Mesenchymal stem cell (in vitro differentiated cells and primary cell): ENCODE data around the gene HABP4.

Source experiments
- DNase-seq: peaks from one replicate; pipeline ENCODE4 v3.0.0-alpha.2; 2013
- H2AFZ ChIP-seq: one replicate; pipeline ENCODE4 v1.6.1; 2013; ENCODE audit warnings: low read depth, mild to moderate bottlenecking, control low read depth, inconsistent platforms, low read length, moderate library complexity
- H2AK5ac ChIP-seq: 2 replicates; pipeline ENCODE4 v1.6.1; 2013; ENCODE audit warnings: low read length, moderate library complexity, mild to moderate bottlenecking, inconsistent platforms; ENCODE audit not compliant: severe bottlenecking
- H2BK120ac ChIP-seq: one replicate; pipeline ENCODE4 v1.6.1; 2013; ENCODE audit warnings: low read depth, mild to moderate bottlenecking, inconsistent platforms, low read length, moderate library complexity
- H2BK12ac ChIP-seq, 2 experiments: one replicate each; pipeline ENCODE4 v1.6.1; 2013; ENCODE audit warnings: inconsistent platforms in 2 of 2, low read length in 2 of 2, mild to moderate bottlenecking in 2 of 2, moderate library complexity in 2 of 2, control low read depth in 1 of 2
- H2BK15ac ChIP-seq: one replicate; pipeline ENCODE4 v1.6.1; 2013; ENCODE audit warnings: mild to moderate bottlenecking, low read depth, inconsistent platforms; ENCODE audit not compliant: poor library complexity, severe bottlenecking
- H2BK5ac ChIP-seq: 2 replicates; pipeline ENCODE4 v1.6.1; 2013; ENCODE audit warnings: low read depth, mild to moderate bottlenecking, low read length, control low read depth, inconsistent platforms; ENCODE audit not compliant: poor library complexity, severe bottlenecking
- H3K14ac ChIP-seq, 2 experiments: one replicate each; pipeline ENCODE4 v1.6.1; 2013; ENCODE audit warnings: inconsistent platforms in 2 of 2, low read length in 2 of 2, control low read depth in 1 of 2, mild to moderate bottlenecking in 1 of 2, moderate library complexity in 1 of 2
- H3K18ac ChIP-seq, 2 experiments: one replicate each; pipeline ENCODE4 v1.6.1; 2013; ENCODE audit warnings: inconsistent platforms in 2 of 2, low read length in 2 of 2, control low read depth in 1 of 2, low read depth in 1 of 2, mild to moderate bottlenecking in 1 of 2
- H3K23ac ChIP-seq, 2 experiments: one replicate each; pipeline ENCODE4 v1.6.1; 2013; ENCODE audit warnings: inconsistent platforms in 2 of 2, low read length in 2 of 2, mild to moderate bottlenecking in 2 of 2, moderate library complexity in 2 of 2, control low read depth in 1 of 2
- H3K27ac ChIP-seq: 2 replicates; pipeline ENCODE4 v1.5.1; 2013; ENCODE audit warnings: mild to moderate bottlenecking, moderate library complexity, low read length, control low read depth, inconsistent platforms; ENCODE audit not compliant: poor library complexity, severe bottlenecking
- H3K27me3 ChIP-seq, 2 experiments: 2 replicates each; pipeline versions ENCODE4 v1.6.1 to v1.7.0; 2013; ENCODE audit warnings: low read length in 2 of 2, mild to moderate bottlenecking in 2 of 2, moderate library complexity in 2 of 2, control low read depth in 1 of 2, inconsistent platforms in 1 of 2; ENCODE audit not compliant: control insufficient read depth in 1 of 2, insufficient read depth in 1 of 2
- H3K36me3 ChIP-seq, 2 experiments: 2 replicates each; pipeline versions ENCODE4 v1.6.1 to v1.7.0; 2013; ENCODE audit warnings: low read length in 2 of 2, control low read depth in 1 of 2, inconsistent platforms in 1 of 2, low read depth in 1 of 2, mild to moderate bottlenecking in 1 of 2; ENCODE audit not compliant: insufficient read depth in 2 of 2, control insufficient read depth in 1 of 2
- H3K4ac ChIP-seq, 2 experiments: one replicate each; pipeline ENCODE4 v1.6.1; 2013; ENCODE audit warnings: inconsistent platforms in 2 of 2, low read length in 2 of 2, mild to moderate bottlenecking in 2 of 2, moderate library complexity in 2 of 2, control low read depth in 1 of 2, low read depth in 1 of 2
- H3K4me1 ChIP-seq: 2 replicates; pipeline ENCODE4 v1.6.1; 2013; ENCODE audit warnings: low read depth, low read length, control low read depth; ENCODE audit not compliant: control insufficient read depth, insufficient read depth
- H3K4me2 ChIP-seq: 2 replicates; pipeline ENCODE4 v1.6.1; 2013; ENCODE audit warnings: low read length, mild to moderate bottlenecking, inconsistent platforms; ENCODE audit not compliant: poor library complexity, severe bottlenecking
- H3K4me3 ChIP-seq, 2 experiments: 2 replicates each; pipeline versions ENCODE4 v1.5.1 to v1.7.0; 2013; ENCODE audit warnings: low read length in 2 of 2, mild to moderate bottlenecking in 2 of 2, control low read depth in 1 of 2, low read depth in 1 of 2; ENCODE audit not compliant: insufficient read depth in 1 of 2
- H3K79me1 ChIP-seq: replicated peaks from 2 replicates; pipeline ENCODE4 v1.6.1; 2013; ENCODE audit warnings: mild to moderate bottlenecking, control low read depth, low read length, inconsistent platforms; ENCODE audit not compliant: poor library complexity, severe bottlenecking
- H3K9ac ChIP-seq: 2 replicates; pipeline ENCODE4 v1.7.0; 2013; ENCODE audit warnings: mild to moderate bottlenecking, low read length, moderate library complexity
- H3K9me3 ChIP-seq: 2 replicates; pipeline ENCODE4 v1.7.0; 2013; ENCODE audit warnings: mild to moderate bottlenecking, low read length; ENCODE audit not compliant: control insufficient read depth
- H4K8ac ChIP-seq: one replicate; pipeline ENCODE4 v1.6.1; 2013; ENCODE audit warnings: inconsistent platforms, mild to moderate bottlenecking, low read length, moderate library complexity
- H4K91ac ChIP-seq: one replicate; pipeline ENCODE4 v1.6.1; 2013; ENCODE audit warnings: mild to moderate bottlenecking, low read length, inconsistent platforms
- WGBS: methylation state at CpG from one replicate; pipeline ENCODE4 v1.1.7; 2013; ENCODE audit warnings: mixed read lengths; 5-methylcytosine and 5-hydroxymethylcytosine counted together

Gene HABP4

DNA sequence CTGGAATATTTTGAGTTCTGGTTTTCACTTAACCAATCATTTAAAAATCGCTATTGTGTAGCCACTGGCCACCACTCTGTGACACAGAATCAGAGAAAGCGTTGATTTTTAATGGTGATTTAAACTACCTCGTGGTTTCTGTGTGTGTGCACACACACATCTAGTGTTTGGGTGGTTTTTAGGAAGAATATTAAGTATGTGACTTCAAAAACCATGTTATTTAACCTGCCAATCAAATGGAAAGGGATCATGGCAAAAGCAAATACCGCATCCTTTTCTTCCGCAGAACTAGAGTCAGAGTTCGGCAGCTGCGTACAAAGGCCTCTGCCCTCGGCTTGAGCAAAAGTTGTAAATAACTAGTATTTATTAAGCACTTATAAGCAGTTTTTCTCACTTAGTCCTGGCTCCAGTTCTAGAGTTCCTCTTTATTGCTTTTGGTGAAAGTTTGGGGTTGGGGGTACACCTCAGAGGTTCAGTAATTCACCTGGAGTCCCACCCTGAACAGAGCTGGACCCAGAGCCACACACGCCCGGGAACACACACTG is 40.6 kb downstream of the HABP4 start:
- H3K9me3 ChIP-seq, result no peaks in the 10 kb centered on the region
- no peak overlapping the region for H2AFZ ChIP-seq
- no peak overlapping the region for H3K27ac ChIP-seq
- H2BK12ac ChIP-seq, result no peak overlapping the region
- H3K4me3 ChIP-seq, result no peak overlapping the region
- no peak overlapping the region for H2BK15ac ChIP-seq
- no peak overlapping the region for H2BK120ac ChIP-seq
- WGBS, result 94% methylated on average over 7 of the region's 10 CpGs
- H3K14ac ChIP-seq, result no peak overlapping the region
- peaks cover 10% of the 10 kb centered on the region for H3K4me1 ChIP-seq
- no peak overlapping the region for H3K4me2 ChIP-seq
- no peak for DNase-seq
- peak overlapping the region; percentile 53 for H2BK5ac ChIP-seq
- H2AK5ac ChIP-seq, result no peak overlapping the region
- peaks cover 60 to 66% of the 10 kb centered on the region in 2 experiments for H3K36me3 ChIP-seq
- H3K27me3 ChIP-seq, result no peaks in the 10 kb centered on the region
- H3K9ac ChIP-seq, result no peak overlapping the region
- peaks cover 19% of the 10 kb centered on the region for H3K79me1 ChIP-seq
- H3K18ac ChIP-seq, result no peak overlapping the region
- no peak overlapping the region for H3K23ac ChIP-seq
- H4K91ac ChIP-seq, result no peak overlapping the region
- no peak overlapping the region for H4K8ac ChIP-seq
- no peak overlapping the region for H3K4ac ChIP-seq

DNA sequence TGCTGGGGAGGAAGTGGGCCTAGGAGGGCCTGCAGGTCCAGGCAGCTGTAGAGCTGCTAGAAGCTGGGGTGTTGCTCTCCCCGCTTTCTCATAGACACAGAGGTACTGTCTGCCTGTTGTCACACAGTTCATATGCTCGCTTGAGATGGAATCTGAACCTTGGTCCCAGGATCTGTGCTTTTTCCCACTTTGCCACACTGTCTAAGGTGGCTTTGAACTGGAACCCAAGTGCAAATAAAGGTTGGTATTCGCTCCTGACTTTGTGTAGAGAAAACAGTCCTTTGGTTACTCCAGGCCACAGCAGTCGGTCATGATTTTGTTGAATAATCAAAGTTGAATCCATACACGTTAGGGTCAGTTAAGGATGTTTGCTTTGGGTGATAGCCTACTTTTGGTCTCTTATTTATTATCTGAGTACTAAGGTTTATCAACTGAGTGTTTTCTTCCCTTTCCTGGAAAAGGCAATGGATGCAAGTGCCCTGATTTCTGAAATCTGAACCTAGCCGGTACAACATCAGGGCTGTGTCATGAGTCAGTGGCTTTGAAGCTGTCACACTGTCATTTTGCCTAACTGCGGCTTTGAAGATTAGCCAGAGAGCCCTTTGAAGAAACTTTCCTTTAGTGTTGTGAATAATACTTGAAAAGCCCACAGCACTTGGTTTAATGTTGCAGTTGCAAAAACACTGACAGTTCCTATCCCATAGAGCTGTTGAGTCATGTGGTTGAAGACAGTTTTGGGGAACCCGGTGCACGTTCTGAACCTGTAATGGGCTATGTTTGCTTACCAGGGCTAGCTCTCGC is 41.3 kb downstream of the HABP4 start:
- WGBS, result 96% methylated on average over 10 of the region's 10 CpGs
- no peak overlapping the region for H3K18ac ChIP-seq

DNA sequence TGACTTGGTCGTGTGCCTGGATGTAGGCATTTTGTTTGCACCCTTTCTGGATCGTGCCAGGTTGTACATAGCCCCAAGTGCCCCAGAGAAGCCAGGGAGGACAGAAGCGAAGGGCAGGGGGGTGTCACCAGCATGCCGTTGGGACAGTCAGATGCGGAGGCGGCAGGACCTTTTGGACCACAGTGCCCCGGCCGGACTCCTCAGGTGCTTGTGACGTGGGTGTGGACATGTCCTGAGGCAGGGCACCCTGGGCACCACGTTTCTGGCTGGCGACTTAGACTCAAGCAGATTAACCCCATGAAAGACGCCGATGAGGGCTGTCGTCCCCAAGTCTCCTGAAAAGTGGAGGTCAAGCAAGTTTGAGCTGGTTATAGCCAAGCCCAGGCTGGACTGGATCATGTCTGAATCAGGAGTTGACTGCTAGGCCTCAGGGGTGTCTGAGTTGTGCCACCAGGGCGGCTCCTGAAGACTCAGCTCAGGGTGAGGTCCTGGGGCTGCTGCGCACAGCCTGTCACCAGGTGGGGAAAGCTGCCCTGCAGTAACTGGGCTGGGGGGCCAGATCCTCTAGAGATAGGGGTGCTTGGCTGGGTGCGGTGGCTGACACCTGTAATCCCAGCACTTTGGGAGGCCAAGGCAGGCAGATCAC is 42.0 kb downstream of the HABP4 start:
- H3K4me1 ChIP-seq, result peaks cover 10% of the 10 kb centered on the region
- no peak for DNase-seq
- WGBS, result 98% methylated on average over 17 of the region's 17 CpGs
- peaks cover 19% of the 10 kb centered on the region for H3K79me1 ChIP-seq
- H3K14ac ChIP-seq, result no peak overlapping the region
- no peak overlapping the region for H2BK15ac ChIP-seq
- no peaks in the 10 kb centered on the region for H3K9me3 ChIP-seq
- H2BK12ac ChIP-seq, result no peak overlapping the region
- H2AFZ ChIP-seq, result no peak overlapping the region
- no peak overlapping the region for H3K4ac ChIP-seq
- no peaks in the 10 kb centered on the region for H3K27me3 ChIP-seq
- H3K4me3 ChIP-seq, result no peak overlapping the region
- H3K9ac ChIP-seq, result no peak overlapping the region
- no peak overlapping the region for H3K4me2 ChIP-seq
- H3K27ac ChIP-seq, result no peak overlapping the region
- peaks cover 74 to 75% of the 10 kb centered on the region in 2 experiments for H3K36me3 ChIP-seq
- H2BK120ac ChIP-seq, result no peak overlapping the region
- H3K18ac ChIP-seq, result no peak overlapping the region
- H2BK5ac ChIP-seq, result no peak overlapping the region
- H4K91ac ChIP-seq, result no peak overlapping the region
- no peak overlapping the region for H4K8ac ChIP-seq
- H2AK5ac ChIP-seq, result no peak overlapping the region
- H3K23ac ChIP-seq, result no peak overlapping the region

More for the DNA sequence above, 41.3 kb downstream of the HABP4 start:
- H2BK5ac ChIP-seq, result peak overlapping the region; percentile 53
- no peak overlapping the region for H3K9ac ChIP-seq
- H2AK5ac ChIP-seq, result no peak overlapping the region
- H2BK15ac ChIP-seq, result no peak overlapping the region
- H4K91ac ChIP-seq, result no peak overlapping the region
- H3K27ac ChIP-seq, result no peak overlapping the region
- no peak for DNase-seq
- no peaks in the 10 kb centered on the region for H3K27me3 ChIP-seq
- H3K36me3 ChIP-seq, result peaks cover 66 to 71% of the 10 kb centered on the region in 2 experiments
- H3K14ac ChIP-seq, result no peak overlapping the region
- no peak overlapping the region for H3K4me2 ChIP-seq
- H3K9me3 ChIP-seq, result no peaks in the 10 kb centered on the region
- no peak overlapping the region for H2BK120ac ChIP-seq
- no peak overlapping the region for H2BK12ac ChIP-seq
- peaks cover 19% of the 10 kb centered on the region for H3K79me1 ChIP-seq
- no peak overlapping the region for H2AFZ ChIP-seq
- no peak overlapping the region for H3K4me3 ChIP-seq
- no peak overlapping the region for H3K23ac ChIP-seq
- H3K4me1 ChIP-seq, result peaks cover 14% of the 10 kb centered on the region
- no peak overlapping the region for H3K4ac ChIP-seq
- no peak overlapping the region for H4K8ac ChIP-seq

DNA sequence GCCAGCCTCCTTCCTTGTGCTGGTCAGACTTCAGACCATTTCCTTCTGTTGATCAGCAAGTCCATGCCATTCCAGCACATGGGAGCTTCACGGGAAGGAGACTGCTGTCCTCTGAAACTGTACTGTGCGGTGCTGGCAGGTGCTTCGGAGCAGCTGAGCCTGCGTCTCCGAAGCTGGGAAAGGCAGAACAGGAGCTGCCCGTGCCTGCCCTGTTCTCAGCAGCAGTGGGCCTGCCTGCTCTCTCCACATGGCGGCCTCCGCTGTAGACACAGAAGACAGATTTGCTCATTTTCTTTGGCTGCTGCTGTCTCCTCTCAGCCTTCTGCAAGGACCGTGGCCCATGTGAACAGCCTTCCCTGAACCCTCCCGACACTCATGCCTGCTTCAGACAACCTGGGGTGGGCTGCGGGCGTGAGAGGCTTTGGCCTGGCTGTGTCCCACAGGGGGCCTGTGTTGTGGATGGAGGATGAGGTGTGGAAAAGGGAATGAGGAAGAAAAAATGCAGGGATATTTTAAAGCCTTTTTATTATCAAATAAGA is 43.1 kb downstream of the HABP4 start:
- Histone ChIP-seq H3K18ac (no peak overlapping the region), H3K27ac (no peak overlapping the region), H2AK5ac (no peak overlapping the region), H3K9ac (no peak overlapping the region), H3K27me3 (no peaks in the 10 kb centered on the region), H3K4me2 (peak overlapping the region; percentile 9), H3K79me1 (peaks cover 19% of the 10 kb centered on the region), H3K14ac (no peak overlapping the region), H4K8ac (no peak overlapping the region), H3K4ac (no peak overlapping the region), H2BK5ac (no peak overlapping the region), H3K4me1 (peaks cover 8% of the 10 kb centered on the region), H2AFZ (no peak overlapping the region), H3K36me3 (peaks cover 72% of the 10 kb centered on the region in 2 experiments), H4K91ac (peak overlapping the region; percentile 25), H3K9me3 (no peaks in the 10 kb centered on the region), H3K4me3 (no peak overlapping the region), H3K23ac (no peak overlapping the region), H2BK120ac (no peak overlapping the region), H2BK12ac (no peak overlapping the region), H2BK15ac (no peak overlapping the region)
- no peak for DNase-seq
- 95% methylated on average over 12 of the region's 12 CpGs for WGBS
